HUDEP-2 (cell line): ENCODE data around the gene JPH2.
A peak's percentile ranks its signal among the peaks of the same experiment; 100 is the strongest.

ENCODE experiments used
- DNase-seq, 76 experiments: peaks; one replicate each; lab custom pipeline; 2025; ENCODE audit not compliant: unreplicated experiment in 76 of 76; lab: John Stamatoyannopoulos, UW

JPH2 gene

GRCh38 chr20:44110816-44111568 lies 76.0 kb downstream of the JPH2 start:
- DNase-seq = no peak

GRCh38 chr20:44109951-44110361 lies 77.0 kb downstream of the JPH2 start:
- no peak for DNase-seq

GRCh38 chr20:44106615-44107014 lies 80.4 kb downstream of the JPH2 start:
- DNase-seq = no peak

GRCh38 chr20:44104798-44105517 lies 82.0 kb downstream of the JPH2 start:
- no peak for DNase-seq

GRCh38 chr20:44102582-44102981 lies 84.4 kb downstream of the JPH2 start:
- no peak for DNase-seq

- DNase-seq = no peak
Observed at GRCh38 chr20:44099832-44100231, 87.2 kb downstream of the JPH2 start.

- DNase-seq = no peak
Observed at GRCh38 chr20:44098657-44099056, 88.3 kb downstream of the JPH2 start.

- no peak for DNase-seq
Observed at GRCh38 chr20:44098256-44098630, 88.7 kb downstream of the JPH2 start.

- no peak for DNase-seq
Observed at GRCh38 chr20:44097521-44098255, 89.3 kb downstream of the JPH2 start.

- no peak for DNase-seq
Observed at GRCh38 chr20:44095831-44096230, 91.2 kb downstream of the JPH2 start.

- no peak for DNase-seq
Observed at GRCh38 chr20:44093249-44093582, 93.8 kb downstream of the JPH2 start.

- peak in 11 of 76 experiments; percentile 4 to 26 (median 9) for DNase-seq
Observed at GRCh38 chr20:44092551-44093248, 94.3 kb downstream of the JPH2 start.

GRCh38 chr20:44091026-44091425 lies 96.0 kb downstream of the JPH2 start:
- no peak for DNase-seq

- peak in 3 of 76 experiments; percentile 4 to 8 (median 4) for DNase-seq
Observed at GRCh38 chr20:44089987-44090674, 96.9 kb downstream of the JPH2 start.

GRCh38 chr20:44087857-44088120 lies 99.2 kb downstream of the JPH2 start:
- no peak for DNase-seq

- DNase-seq = no peak
Observed at GRCh38 chr20:44087051-44087856, 99.7 kb downstream of the JPH2 start.

GRCh38 chr20:44085616-44086434 lies 101.2 kb downstream of the JPH2 start:
- no peak for DNase-seq

- no peak for DNase-seq
Observed at GRCh38 chr20:44084891-44085290, 102.1 kb downstream of the JPH2 start.

GRCh38 chr20:44084439-44084838 lies 102.5 kb downstream of the JPH2 start:
- DNase-seq = no peak
